HepG2 (cell line): ENCODE results near the gene SLC25A47. TPM values are rescaled to one million over a fixed set of nuclear protein-coding genes. Genes with fewer than 3 reads are reported as not detected.
A peak's percentile ranks its signal among the peaks of the same experiment; 100 is the strongest.

Experiments
- CC2D1A ChIP-seq: sonication (generic); formaldehyde crosslinking; IDR thresholded peaks from 2 replicates; pipeline ENCODE4 v1.8.1; 2023; ENCODE audit warnings: mild to moderate bottlenecking, missing genetic modification reagents
- CHCHD3 ChIP-seq: sonication (generic); formaldehyde crosslinking; IDR thresholded peaks from 2 replicates; pipeline ENCODE4 v1.8.0; 2022; ENCODE audit warnings: mild to moderate bottlenecking, missing genetic modification reagents, moderate library complexity
- HNRNPK ChIP-seq: fragments of 200-400 bp; formaldehyde crosslinking; IDR thresholded peaks from 2 replicates; pipeline ENCODE4 v1.6.1; 2018; ENCODE audit warnings: low read length, low read depth, moderate library complexity, mild to moderate bottlenecking; ENCODE audit not compliant: poor library complexity, severe bottlenecking
- HOXA3 ChIP-seq: sonication (generic); formaldehyde crosslinking; IDR thresholded peaks from 2 replicates; pipeline ENCODE4 v1.5.0; 2020; ENCODE audit warnings: missing genetic modification reagents
- KDM4B ChIP-seq: sonication (generic); formaldehyde crosslinking; IDR thresholded peaks from 2 replicates; pipeline ENCODE4 v1.4.0; 2020; ENCODE audit warnings: missing genetic modification reagents
- KLF12 ChIP-seq: sonication (generic); formaldehyde crosslinking; IDR thresholded peaks from 2 replicates; pipeline ENCODE4 v1.4.0; 2020; ENCODE audit warnings: missing genetic modification reagents, borderline replicate concordance
- MXD3 ChIP-seq: IDR thresholded peaks from 2 replicates; pipeline ENCODE4 v1.6.1; 2016; ENCODE audit warnings: mild to moderate bottlenecking, missing biosample characterization, missing genetic modification reagents
- MZF1 ChIP-seq: sonication (generic); formaldehyde crosslinking; IDR thresholded peaks from 2 replicates; pipeline ENCODE4 v1.8.1; 2023; ENCODE audit warnings: mild to moderate bottlenecking, missing genetic modification reagents, borderline replicate concordance
- NFAT5 ChIP-seq: sonication (generic); formaldehyde crosslinking; IDR thresholded peaks from 2 replicates; pipeline ENCODE4 v1.4.0; 2020; ENCODE audit warnings: missing genetic modification reagents
- NFE2 ChIP-seq: sonication (generic); formaldehyde crosslinking; IDR thresholded peaks from 2 replicates; pipeline ENCODE4 v1.4.0; 2020; ENCODE audit warnings: missing genetic modification reagents
- NR1H2 ChIP-seq: sonication (generic); formaldehyde crosslinking; IDR thresholded peaks from 2 replicates; pipeline ENCODE4 v1.8.1; 2022; ENCODE audit warnings: low read depth, missing genetic modification reagents, borderline replicate concordance
- PATZ1 ChIP-seq: sonication (generic); formaldehyde crosslinking; IDR thresholded peaks from 2 replicates; pipeline ENCODE4 v1.4.0; 2020; ENCODE audit warnings: missing genetic modification reagents
- TCF12 ChIP-seq, 2 experiments: fragments of 450-650 bp in 1 of 2; sonication (generic) in 1 of 2; formaldehyde crosslinking in 1 of 2; IDR thresholded peaks; 2 replicates each; pipeline versions ENCODE4 v1.6.1 to v1.8.0; 2017 to 2022; ENCODE audit warnings: antibody characterized with exemption in 1 of 2, mild to moderate bottlenecking in 1 of 2, missing genetic modification reagents in 1 of 2, moderate library complexity in 1 of 2
- TMF1 ChIP-seq: sonication (generic); formaldehyde crosslinking; IDR thresholded peaks from 2 replicates; pipeline ENCODE4 v1.8.1; 2022; ENCODE audit warnings: low read depth, missing genetic modification reagents
- ZNF768 ChIP-seq: sonication (generic); formaldehyde crosslinking; IDR thresholded peaks from 2 replicates; pipeline ENCODE4 v1.4.0; 2020; ENCODE audit warnings: missing genetic modification reagents
- ZNF816 ChIP-seq: sonication (generic); formaldehyde crosslinking; IDR thresholded peaks from 2 replicates; pipeline ENCODE4 v1.8.0; 2022; ENCODE audit warnings: missing genetic modification reagents, mild to moderate bottlenecking, borderline replicate concordance
- ZSCAN21 ChIP-seq: sonication (generic); formaldehyde crosslinking; IDR thresholded peaks from 2 replicates; pipeline ENCODE4 v1.8.0; 2022; ENCODE audit warnings: mild to moderate bottlenecking, missing genetic modification reagents, moderate library complexity, borderline replicate concordance
- polyA plus RNA-seq, 8 experiments: library from polyadenylated mRNA; depleted of rRNA in 3 of 8; stranded (reverse) in 7 of 8; unstranded in 1 of 8; fragments of >200 nt; fragmentation: Illumina TruSeq in 4 of 8; extraction: Trizol in 4 of 8; gene quantifications; 2 replicates each; pipeline versions ENCODE4 v1.2.1 to v1.2.3, GENCODE V29; 2011 to 2016; ENCODE audit warnings: low read depth in 4 of 8, missing spikeins in 1 of 8, mixed read lengths in 1 of 8; ENCODE audit not compliant: insufficient read depth in 1 of 8
- total RNA-seq, 5 experiments: library from RNA; depleted of rRNA; stranded (reverse); fragments of >200 nt; fragmentation: Illumina TruSeq; extraction: Trizol; gene quantifications; 2 replicates each; pipeline ENCODE4 v1.2.3, GENCODE V29; 2016; ENCODE audit warnings: low read depth in 1 of 5

SLC25A47 gene
- total and polyA plus RNA-seq, 2 of the 13 experiments (the other 11 are each of a cell fraction or from before 2014, with no cell fraction given), result 1.0 to 1.7 TPM

GRCh38 chr14:100291305-100292075, 31.6 kb upstream of the SLC25A47 start (continued):
- no peak for TF ChIP-seq NFAT5
- TF ChIP-seq CHCHD3 (CRISPR knock-in tag), result no peak
- no peak for TF ChIP-seq ZSCAN21 (CRISPR knock-in tag)
- no peak for TF ChIP-seq KDM4B
- TF ChIP-seq ZNF768, result peak; percentile 17; the same call in 1 of the 2 replicates
- TF ChIP-seq KLF12 (CRISPR knock-in tag), result 0 out of 2 replicates have a peak, but pooled peaks have one; percentile 2
- TF ChIP-seq TCF12 (IDR thresholded peaks at IDR 0.05), result no peak
- no peak for TF ChIP-seq TCF12 (CRISPR knock-in tag; IDR thresholded peaks at IDR 0.05)
- no peak for TF ChIP-seq MZF1 (CRISPR knock-in tag)
- no peak for TF ChIP-seq ZNF816
- no peak for TF ChIP-seq HOXA3
- no peak for TF ChIP-seq TMF1 (CRISPR knock-in tag)
- no peak for TF ChIP-seq MXD3
- TF ChIP-seq NFE2 (CRISPR knock-in tag), result no peak
- no peak for TF ChIP-seq HNRNPK
- no peak for TF ChIP-seq PATZ1 (CRISPR knock-in tag)
- TF ChIP-seq CC2D1A, result no peak
- no peak for TF ChIP-seq NR1H2 (CRISPR knock-in tag)
